Ishikawa (cell line): ENCODE results near the gene POGZ.

Experiments used
- CEBPB ChIP-seq: IDR thresholded peaks from 2 replicates; pipeline ENCODE4 v1.6.1; 2012
- CREB1 ChIP-seq: IDR thresholded peaks from 2 replicates; pipeline ENCODE4 v1.6.1; 2012; ENCODE audit warnings: low read depth
- EGR1 ChIP-seq: IDR thresholded peaks from 2 replicates; pipeline ENCODE4 v1.6.1; 2012
- EP300 ChIP-seq: IDR thresholded peaks from 2 replicates; pipeline ENCODE4 v1.6.1; 2012; ENCODE audit warnings: borderline replicate concordance
- FOXM1 ChIP-seq: IDR thresholded peaks from 2 replicates; pipeline ENCODE4 v1.6.1; 2012; ENCODE audit warnings: low read depth, borderline replicate concordance
- MAX ChIP-seq: IDR thresholded peaks from 2 replicates; pipeline ENCODE4 v1.6.1; 2012
- NFIC ChIP-seq: IDR thresholded peaks from 2 replicates; pipeline ENCODE4 v1.6.1; 2012
- RAD21 ChIP-seq: IDR thresholded peaks from 2 replicates; pipeline ENCODE4 v1.6.1; 2012; ENCODE audit warnings: low read depth
- REST ChIP-seq: IDR thresholded peaks from 2 replicates; pipeline ENCODE4 v1.6.1; 2012; ENCODE audit warnings: low read depth, mild to moderate bottlenecking
- TAF1 ChIP-seq: IDR thresholded peaks from 2 replicates; pipeline ENCODE4 v1.6.1; 2012; ENCODE audit warnings: low read depth, mild to moderate bottlenecking
- TCF12 ChIP-seq: IDR thresholded peaks from 2 replicates; pipeline ENCODE4 v1.6.1; 2012; ENCODE audit warnings: low read depth
- TEAD4 ChIP-seq: IDR thresholded peaks from 2 replicates; pipeline ENCODE4 v1.6.1; 2012
- USF1 ChIP-seq: IDR thresholded peaks from 2 replicates; pipeline ENCODE4 v1.6.1; 2012
- YY1 ChIP-seq: IDR thresholded peaks from 2 replicates; pipeline ENCODE4 v1.6.1; 2012; ENCODE audit warnings: low read depth
- ZBTB7A ChIP-seq: IDR thresholded peaks from 2 replicates; pipeline ENCODE4 v1.6.1; 2012; ENCODE audit warnings: low read depth

The POGZ gene

GRCh38 chr1:151495316-151495715 is 36.0 kb upstream of the POGZ start:
- TF ChIP-seq NFIC (no peak), TCF12 (no peak), FOXM1 (no peak), YY1 (no peak), REST (no peak), EGR1 (no peak), CREB1 (no peak), TEAD4 (no peak), ZBTB7A (no peak), USF1 (no peak), EP300 (no peak), MAX (no peak), RAD21 (no peak), TAF1 (no peak), CEBPB (no peak)

GRCh38 chr1:151494741-151495281 is 35.5 kb upstream of the POGZ start:
- TF ChIP-seq RAD21 (peak; percentile 23; the same call in 1 of the 2 replicates), CEBPB (peak; percentile 73), YY1 (peak; percentile 55; the same call in 1 of the 2 replicates), CREB1 (0 out of 2 replicates have a peak, but pooled peaks have one; percentile 35), FOXM1 (peak; percentile 75; the same call in 1 of the 2 replicates), REST (no peak), EGR1 (peak; percentile 30; the same call in 1 of the 2 replicates), USF1 (peak; percentile 41; the same call in 1 of the 2 replicates), MAX (peak; percentile 36; the same call in 1 of the 2 replicates), TCF12 (peak; percentile 96), TAF1 (no peak), TEAD4 (peak; percentile 98), ZBTB7A (0 out of 2 replicates have a peak, but pooled peaks have one; percentile 64), EP300 (peak; percentile 91), NFIC (peak; percentile 99)

- TF ChIP-seq FOXM1 = no peak
- no peak for TF ChIP-seq CREB1
Observed at GRCh38 chr1:151493042-151493441, 33.7 kb upstream of the POGZ start.

- TF ChIP-seq CREB1 = no peak
- TF ChIP-seq USF1 = no peak
- TF ChIP-seq EP300 = no peak
- TF ChIP-seq TAF1 = no peak
- TF ChIP-seq RAD21 = no peak
- TF ChIP-seq EGR1 = no peak
- TF ChIP-seq TCF12 = no peak
- TF ChIP-seq YY1 = no peak
- TF ChIP-seq MAX = no peak
- TF ChIP-seq NFIC = no peak
- no peak for TF ChIP-seq REST
- TF ChIP-seq CEBPB = no peak
- TF ChIP-seq TEAD4 = no peak
- no peak for TF ChIP-seq FOXM1
- TF ChIP-seq ZBTB7A = no peak
Observed at GRCh38 chr1:151492120-151492519, 32.8 kb upstream of the POGZ start.
